Endothelial cell of umbilical vein (primary cell): ENCODE data around the gene LTBP1. TPM values are rescaled to one million over a fixed set of nuclear protein-coding genes. Genes with fewer than 3 reads are reported as not detected.

Experiments
- BruUV-seq: library from RNA; stranded (reverse); fragments of 400-500 nt; replicated peaks from 2 replicates; lab custom pipeline; 2021; lab: Mats Ljungman, UMichigan
- CTCF ChIA-PET: fragments of 300-600, 350-600 bp; sonication (Branson Sonifier 250); formaldehyde crosslinking; loops from one replicate; lab custom pipeline; 2021; ENCODE audit warnings: antibody characterized with exemption, inconsistent platforms; lab: Charles Lee
- POLR2A ChIA-PET: fragments of 300-600, 350-600 bp; sonication (Branson Sonifier 250); formaldehyde crosslinking; loops from one replicate; lab custom pipeline; 2021; ENCODE audit warnings: antibody characterized with exemption, inconsistent platforms; lab: Charles Lee
- DNase-seq: peaks from one replicate; pipeline ENCODE4 v3.0.0-alpha.2; 2011; ENCODE audit warnings: low read depth, low spot score
- FAIRE-seq: peaks from 2 replicates; lab custom pipeline; 2011; peaks lifted over from hg19 to GRCh38; lab: Jason Lieb, UNC
- H2AFZ ChIP-seq: 2 replicates; pipeline ENCODE4 v1.6.0; 2012; ENCODE audit warnings: low read depth, low read length, control low read depth, inconsistent platforms
- H3K27ac ChIP-seq: 2 replicates; pipeline ENCODE4 v1.5.1; 2011; ENCODE audit warnings: low read depth, mild to moderate bottlenecking, control low read depth, low read length, moderate library complexity; ENCODE audit not compliant: insufficient read depth
- H3K27me3 ChIP-seq, 2 experiments: 2 replicates each; pipeline versions ENCODE4 v1.6.0 to v1.6.1; 2011; ENCODE audit warnings: low read length in 2 of 2, mixed read lengths in 1 of 2; ENCODE audit not compliant: control insufficient read depth in 2 of 2, insufficient read depth in 2 of 2
- H3K36me3 ChIP-seq, 2 experiments: 2 replicates in 1 of 2; 3 replicates in 1 of 2; pipeline ENCODE4 v1.5.1; 2011; ENCODE audit warnings: low read length in 2 of 2, mild to moderate bottlenecking in 1 of 2, moderate library complexity in 1 of 2; ENCODE audit not compliant: control insufficient read depth in 2 of 2, insufficient read depth in 2 of 2; ENCODE audit errors: extremely low read depth in 1 of 2
- H3K4me1 ChIP-seq: 3 replicates; pipeline ENCODE4 v1.5.1; 2011; ENCODE audit warnings: mild to moderate bottlenecking, low read length; ENCODE audit not compliant: control insufficient read depth, insufficient read depth; ENCODE audit errors: extremely low read depth
- H3K4me2 ChIP-seq: 2 replicates; pipeline ENCODE4 v1.6.1; 2011; ENCODE audit warnings: low read length, control low read depth, mixed read lengths; ENCODE audit not compliant: insufficient read depth
- H3K4me3 ChIP-seq, 3 experiments: fragments of 200-600 bp in 1 of 3; sonication (generic), shearing (Covaris generic) in 1 of 3; replicated peaks in 1 of 3; 2 replicates each; pipeline ENCODE4 v1.5.1; 2011 to 2016; ENCODE audit warnings: control low read depth in 3 of 3, low read length in 3 of 3, mild to moderate bottlenecking in 2 of 3, inconsistent platforms in 1 of 3, low read depth in 1 of 3, moderate library complexity in 1 of 3; ENCODE audit not compliant: insufficient read depth in 1 of 3
- H3K79me2 ChIP-seq: 2 replicates; pipeline ENCODE4 v1.6.0; 2012; ENCODE audit warnings: low read length, inconsistent platforms; ENCODE audit not compliant: control insufficient read depth, insufficient read depth
- H3K9ac ChIP-seq: replicated peaks from 2 replicates; pipeline ENCODE3; 2011; ENCODE audit warnings: low read length, control low read depth; ENCODE audit not compliant: insufficient read depth; ENCODE audit errors: extremely low read depth
- H3K9me1 ChIP-seq: replicated peaks from 3 replicates; pipeline ENCODE4 v1.6.0; 2011; ENCODE audit warnings: mild to moderate bottlenecking, low read length; ENCODE audit not compliant: control insufficient read depth, insufficient read depth; ENCODE audit errors: extremely low read depth
- H3K9me3 ChIP-seq: replicated peaks from 2 replicates; pipeline ENCODE4 v1.5.1; 2012; ENCODE audit warnings: low read length, inconsistent platforms; ENCODE audit not compliant: control insufficient read depth, insufficient read depth
- H4K20me1 ChIP-seq: replicated peaks from 2 replicates; pipeline ENCODE3; 2011; ENCODE audit warnings: mild to moderate bottlenecking, low read length; ENCODE audit not compliant: control insufficient read depth, insufficient read depth; ENCODE audit errors: extremely low read depth
- EZH2 ChIP-seq: IDR thresholded peaks from 2 replicates; pipeline ENCODE4 v1.6.1; 2012; ENCODE audit warnings: borderline replicate concordance, low read depth, mild to moderate bottlenecking, moderate library complexity, low read length, inconsistent platforms; ENCODE audit not compliant: severe bottlenecking
- FOS ChIP-seq: IDR thresholded peaks from 2 replicates; pipeline ENCODE4 v1.6.1; 2011; ENCODE audit warnings: mild to moderate bottlenecking, low read length, moderate library complexity, borderline replicate concordance; ENCODE audit not compliant: insufficient read depth
- JUN ChIP-seq: IDR thresholded peaks from 2 replicates; pipeline ENCODE4 v1.6.1; 2011; ENCODE audit warnings: borderline replicate concordance, low read depth; ENCODE audit not compliant: insufficient read length, insufficient read depth
- MYC ChIP-seq: IDR thresholded peaks from one replicate; pipeline ENCODE4 v1.6.1; 2011; ENCODE audit warnings: mild to moderate bottlenecking, low read depth, low read length
- POLR2A ChIP-seq: IDR thresholded peaks from 2 replicates; pipeline ENCODE4 v1.6.1; 2012; ENCODE audit warnings: low read depth, mild to moderate bottlenecking, control low read depth, low read length
- POLR2AphosphoS5 ChIP-seq: IDR thresholded peaks from 2 replicates; pipeline ENCODE4 v1.6.1; 2012; ENCODE audit warnings: low read depth, mild to moderate bottlenecking, control low read depth, low read length, moderate library complexity; ENCODE audit not compliant: insufficient read depth
- dilution Hi-C: fragments of 300-500 bp; cut with MboI; formaldehyde crosslinking; loops from one replicate; pipeline ENCODE4 v1.15.0; 2019; ENCODE audit warnings: low sequenced_read_pairs; ENCODE audit not compliant: extremely low pct_ligation_motif_present
- intact Hi-C: fragments of 100-400 bp; cut with micrococcal nuclease; formaldehyde crosslinking; loops from one replicate; pipeline ENCODE4 v1.10.0; 2022
- polyA plus RNA-seq, 4 experiments: library from polyadenylated mRNA; depleted of rRNA in 3 of 4; stranded (reverse) in 3 of 4; unstranded in 1 of 4; fragments of >200 nt; gene quantifications; 2 replicates each; pipeline versions ENCODE4 v1.2.1 to v1.2.3, GENCODE V29; 2011 to 2012; ENCODE audit warnings: missing spikeins in 1 of 4
- total RNA-seq: library from RNA; stranded (reverse); gene quantifications from 2 replicates; pipeline ENCODE4 v1.2.3, GENCODE V29; 2021
- TF ChIP-seq, protein P1 (sequence below), 2 donors: IDR thresholded peaks; 1 replicate in 1 of 2; 2 replicates in 1 of 2; pipeline ENCODE4 v1.5.1; 2011; ENCODE audit warnings: low read length in 2 of 2, mild to moderate bottlenecking in 2 of 2, moderate library complexity in 2 of 2, control low read depth in 1 of 2, inconsistent platforms in 1 of 2, low read depth in 1 of 2; ENCODE audit not compliant: insufficient read depth in 1 of 2; ENCODE audit errors: extremely low read depth in 1 of 2
- TF ChIP-seq, protein P2 (sequence below): IDR thresholded peaks from 2 replicates; pipeline ENCODE4 v1.6.1; 2011; ENCODE audit not compliant: insufficient read depth, insufficient read length

The LTBP1 gene
- total and polyA plus RNA-seq, 2 donors (not counting 3 experiments of a cell fraction or from before 2014, with no cell fraction given): 57.4 to 68.2 TPM

DNA sequence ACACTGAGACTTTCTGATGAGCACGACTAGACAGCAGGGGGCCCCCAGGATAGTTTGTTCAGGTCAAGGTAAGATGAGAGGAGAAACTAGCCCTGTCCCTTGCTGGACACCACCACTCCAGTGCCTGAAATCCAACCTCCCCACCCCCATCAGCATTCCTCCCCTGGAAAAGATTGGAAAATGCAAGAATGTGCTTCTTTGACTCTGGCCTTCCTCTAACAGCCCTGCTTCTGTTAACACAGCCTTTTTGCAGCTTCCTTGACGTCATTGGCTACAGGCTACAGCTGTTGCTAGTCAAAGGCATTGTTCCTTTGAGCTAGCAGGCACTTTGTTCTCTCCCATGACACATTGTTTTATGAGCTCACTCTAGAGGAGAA is 20.1 kb upstream of the LTBP1 start:
- dilution Hi-C loops: no loop called here
- FAIRE-seq: peak; percentile 68
- CTCF ChIA-PET: interaction anchor here (0.6 to 1.0 kb wide), 3 partner anchors 19 to 134 kb away, joined by 3 to 5 read pairs (median 4); partner anchors contain the start of gene LTBP1

DNA sequence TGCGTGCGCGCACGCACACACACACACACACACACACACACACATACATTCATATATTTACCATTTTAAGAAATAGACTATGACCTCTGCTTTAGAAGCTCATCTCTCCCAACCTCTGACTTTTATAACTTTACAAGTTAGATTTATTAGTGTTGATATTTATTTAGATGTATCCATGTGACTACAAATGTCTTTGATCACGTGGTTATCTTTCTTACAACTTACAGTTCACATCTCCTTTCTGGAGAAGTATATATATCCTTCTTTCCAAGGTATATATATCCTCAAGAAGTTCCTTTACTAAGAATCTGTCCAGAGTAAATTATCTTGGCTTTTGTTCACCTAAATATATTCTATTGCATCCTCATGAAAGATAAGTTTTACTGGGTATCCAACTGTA is 16.3 kb upstream of the LTBP1 start:
- H3K4me3 ChIP-seq: no peak overlapping the region
- no peak for DNase-seq
- no peak for FAIRE-seq
- intact Hi-C loops (no loop called here), dilution Hi-C loops (no loop called here)
- H3K27me3 ChIP-seq: peaks cover 0 to 6% of the 10 kb centered on the region in 2 experiments
- TF ChIP-seq FOS: no peak
- TF ChIP-seq, protein P1, sequence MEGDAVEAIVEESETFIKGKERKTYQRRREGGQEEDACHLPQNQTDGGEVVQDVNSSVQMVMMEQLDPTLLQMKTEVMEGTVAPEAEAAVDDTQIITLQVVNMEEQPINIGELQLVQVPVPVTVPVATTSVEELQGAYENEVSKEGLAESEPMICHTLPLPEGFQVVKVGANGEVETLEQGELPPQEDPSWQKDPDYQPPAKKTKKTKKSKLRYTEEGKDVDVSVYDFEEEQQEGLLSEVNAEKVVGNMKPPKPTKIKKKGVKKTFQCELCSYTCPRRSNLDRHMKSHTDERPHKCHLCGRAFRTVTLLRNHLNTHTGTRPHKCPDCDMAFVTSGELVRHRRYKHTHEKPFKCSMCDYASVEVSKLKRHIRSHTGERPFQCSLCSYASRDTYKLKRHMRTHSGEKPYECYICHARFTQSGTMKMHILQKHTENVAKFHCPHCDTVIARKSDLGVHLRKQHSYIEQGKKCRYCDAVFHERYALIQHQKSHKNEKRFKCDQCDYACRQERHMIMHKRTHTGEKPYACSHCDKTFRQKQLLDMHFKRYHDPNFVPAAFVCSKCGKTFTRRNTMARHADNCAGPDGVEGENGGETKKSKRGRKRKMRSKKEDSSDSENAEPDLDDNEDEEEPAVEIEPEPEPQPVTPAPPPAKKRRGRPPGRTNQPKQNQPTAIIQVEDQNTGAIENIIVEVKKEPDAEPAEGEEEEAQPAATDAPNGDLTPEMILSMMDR (IDR thresholded peaks at IDR 0.05; ENCODE audit: extremely low read depth in 1 of 2, insufficient read depth in 1 of 2, low read depth in 1 of 2, low read length in 2 of 2): no peak
- TF ChIP-seq, protein P2, sequence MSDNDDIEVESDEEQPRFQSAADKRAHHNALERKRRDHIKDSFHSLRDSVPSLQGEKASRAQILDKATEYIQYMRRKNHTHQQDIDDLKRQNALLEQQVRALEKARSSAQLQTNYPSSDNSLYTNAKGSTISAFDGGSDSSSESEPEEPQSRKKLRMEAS: no peak
- no peak for TF ChIP-seq JUN
- no peak for TF ChIP-seq MYC
- TF ChIP-seq POLR2A: no peak
- TF ChIP-seq POLR2AphosphoS5: no peak
- no peak overlapping the region for H2AFZ ChIP-seq
- H3K4me1 ChIP-seq: peaks cover 2% of the 10 kb centered on the region
- H3K79me2 ChIP-seq: no peaks in the 10 kb centered on the region
- ChIA-PET CTCF (interaction anchor here (0.6 to 1.4 kb wide), 4 partner anchors 15 to 511 kb away, joined by 3 to 4 read pairs (median 3); no protein-coding TSS in a partner anchor), POLR2A (no interaction called here)
- H3K4me2 ChIP-seq: no peak overlapping the region
- H3K9me1 ChIP-seq: no peaks in the 10 kb centered on the region
- no peak overlapping the region for H3K27ac ChIP-seq
- no peaks in the 10 kb centered on the region for H3K36me3 ChIP-seq
- H4K20me1 ChIP-seq: no peaks in the 10 kb centered on the region
- no peaks in the 10 kb centered on the region for H3K9me3 ChIP-seq
- BruUV-seq: no TSS peak
- H3K9ac ChIP-seq: no peak overlapping the region

More for the DNA sequence above, 20.1 kb upstream of the LTBP1 start:
- H3K36me3 ChIP-seq: no peaks in the 10 kb centered on the region
- H3K27me3 ChIP-seq: peaks cover 0 to 15% of the 10 kb centered on the region in 2 experiments
- no peak overlapping the region for H3K4me3 ChIP-seq
- peak; percentile 96 for DNase-seq
- peaks cover 2% of the 10 kb centered on the region for H3K4me1 ChIP-seq
- POLR2A ChIA-PET: no interaction called here
- H3K79me2 ChIP-seq: no peaks in the 10 kb centered on the region
- H3K9ac ChIP-seq: no peak overlapping the region
- no peaks in the 10 kb centered on the region for H3K9me1 ChIP-seq
- H3K9me3 ChIP-seq: no peaks in the 10 kb centered on the region
- no peak overlapping the region for H3K4me2 ChIP-seq
- TF ChIP-seq, protein P2: peak; percentile 33
- TF ChIP-seq EZH2: no peak
- peak; percentile 70 for TF ChIP-seq JUN
- no peak overlapping the region for H2AFZ ChIP-seq
- no TSS peak for BruUV-seq
- intact Hi-C loops: loop anchor here (2.0 kb wide), 1 partner anchor 134 kb away; no protein-coding TSS in a partner anchor
- no peaks in the 10 kb centered on the region for H4K20me1 ChIP-seq
- no peak overlapping the region for H3K27ac ChIP-seq
